Embryonic facial prominence (tissue), 1 donor: Measurements from ENCODE around the gene PTPRM.

Experiments
- DNase-seq: peaks from one replicate; pipeline ENCODE4 v3.0.0-alpha.2; 2016; ENCODE audit errors: extremely low spot score

The PTPRM gene

GRCh38 chr18:8174771-8175170 lies 607.7 kb downstream of the PTPRM start:
- no peak for DNase-seq

- DNase-seq = no peak
These were observed 608.5 kb downstream of the PTPRM start for GRCh38 chr18:8175501-8176061.

- no peak for DNase-seq
These were observed 609.0 kb downstream of the PTPRM start for GRCh38 chr18:8176109-8176508.

GRCh38 chr18:8176554-8176953 lies 609.4 kb downstream of the PTPRM start:
- no peak for DNase-seq

- no peak for DNase-seq
These were observed 610.4 kb downstream of the PTPRM start for GRCh38 chr18:8177330-8178016.

GRCh38 chr18:8186413-8186812 lies 619.3 kb downstream of the PTPRM start:
- no peak for DNase-seq

- DNase-seq = no peak
These were observed 621.1 kb downstream of the PTPRM start for GRCh38 chr18:8188184-8188583.

- DNase-seq = no peak
These were observed 623.9 kb downstream of the PTPRM start for GRCh38 chr18:8190980-8191379.

GRCh38 chr18:8194431-8194830 lies 627.3 kb downstream of the PTPRM start:
- no peak for DNase-seq

- no peak for DNase-seq
These were observed 629.1 kb downstream of the PTPRM start for GRCh38 chr18:8196238-8196637.

- DNase-seq = no peak
These were observed 630.4 kb downstream of the PTPRM start for GRCh38 chr18:8197499-8197898.

GRCh38 chr18:8207996-8208395 lies 640.9 kb downstream of the PTPRM start:
- DNase-seq = no peak

GRCh38 chr18:8208716-8209115 lies 641.6 kb downstream of the PTPRM start:
- no peak for DNase-seq

- DNase-seq = no peak
These were observed 646.0 kb downstream of the PTPRM start for GRCh38 chr18:8212896-8213780.

- no peak for DNase-seq
These were observed 648.6 kb downstream of the PTPRM start for GRCh38 chr18:8215741-8216140.

- DNase-seq = no peak
These were observed 650.0 kb downstream of the PTPRM start for GRCh38 chr18:8217051-8217564.

GRCh38 chr18:8218197-8218596 lies 651.1 kb downstream of the PTPRM start:
- no peak for DNase-seq

GRCh38 chr18:8221452-8221851 lies 654.3 kb downstream of the PTPRM start:
- DNase-seq = no peak

- DNase-seq = no peak
These were observed 657.5 kb downstream of the PTPRM start for GRCh38 chr18:8224576-8224975.

- DNase-seq = no peak
These were observed 661.9 kb downstream of the PTPRM start for GRCh38 chr18:8229040-8229439.

GRCh38 chr18:8229787-8230186 lies 662.7 kb downstream of the PTPRM start:
- DNase-seq = no peak

- no peak for DNase-seq
These were observed 664.2 kb downstream of the PTPRM start for GRCh38 chr18:8231316-8231715.

- DNase-seq = no peak
These were observed 665.7 kb downstream of the PTPRM start for GRCh38 chr18:8232791-8233190.
